Erythroblast (primary cell): ENCODE measurements around the gene DGKQ.

Experiments
- GATA1 ChIP-seq: IDR thresholded peaks from 2 replicates; pipeline ENCODE4 v1.6.1; 2011; ENCODE audit warnings: low read depth, mild to moderate bottlenecking, control low read depth, low read length, moderate library complexity
- POLR2A ChIP-seq: IDR thresholded peaks from 2 replicates; pipeline ENCODE4 v1.6.1; 2011; ENCODE audit warnings: mild to moderate bottlenecking, low read length

DNA sequence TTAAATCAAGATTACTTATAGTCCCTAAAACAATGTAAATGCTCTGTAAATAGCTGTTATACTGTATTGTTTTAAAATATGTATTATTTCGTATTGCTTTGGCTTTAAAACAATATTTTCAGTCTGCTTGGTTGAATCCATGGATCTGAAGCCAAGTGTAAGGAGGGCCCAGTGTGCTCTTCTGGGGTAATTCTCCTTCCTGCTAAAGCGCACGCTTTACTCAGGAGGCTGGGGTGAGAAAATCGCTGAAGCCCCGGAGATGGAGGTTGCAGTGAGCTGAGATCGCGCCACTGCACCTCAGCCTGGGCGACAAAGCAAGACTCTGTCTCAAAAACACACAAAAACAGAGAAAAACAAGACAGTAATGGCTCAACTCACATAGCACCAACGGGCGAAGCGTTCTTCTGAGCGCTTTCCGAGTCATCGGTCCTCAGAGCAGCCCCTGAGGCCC lies 13.1 kb upstream of the DGKQ start:
- TF ChIP-seq POLR2A (no peak), GATA1 (no peak)
